ENCODE data around the gene SLC1A3. TPM values are rescaled to one million over a fixed set of nuclear protein-coding genes. Genes with fewer than 3 reads are reported as not detected.
A peak's percentile ranks its signal among the peaks of the same experiment; 100 is the strongest.

The SLC1A3 gene
- total RNA-seq, 1 experiment from 2014 or later, result 28.9 TPM

- no peaks in the 10 kb centered on the region for H3K27me3 ChIP-seq (replicated peaks; ENCODE audit: insufficient read depth, low read depth, low read length, poor library complexity)
- peak overlapping the region; percentile 76 for H3K27ac ChIP-seq (ENCODE audit: low read depth, low read length, poor library complexity, severe bottlenecking)
- no peaks in the 10 kb centered on the region for H3K36me3 ChIP-seq (ENCODE audit: insufficient read depth, low read length, poor library complexity, severe bottlenecking)
- no peaks in the 10 kb centered on the region for H3K9me3 ChIP-seq (ENCODE audit: low read depth, low read length, poor library complexity, severe bottlenecking)
- TF ChIP-seq EZH2 (IDR thresholded peaks at IDR 0.05; ENCODE audit: borderline replicate concordance, low read depth, low read length, poor library complexity, severe bottlenecking), result no peak
- TF ChIP-seq CTCF (conservative IDR thresholded peaks at IDR 0.05; ENCODE audit: low read depth, low read length), result no peak
- no peak overlapping the region for H3K4me3 ChIP-seq (ENCODE audit: low read depth, low read length, poor library complexity, severe bottlenecking)
- DNase-seq (ENCODE audit: low spot score), result no peak
- BruUV-seq (replicated peaks), result no TSS peak
- intact Hi-C loops (cut with micrococcal nuclease; ENCODE audit: unreplicated experiment), result no loop called here
- POLR2A ChIA-PET (ENCODE audit: low non-redundant PET), result no interaction called here
- H3K4me1 ChIP-seq (ENCODE audit: insufficient read depth, low read length, poor library complexity, severe bottlenecking), result peaks cover 44% of the 10 kb centered on the region
- CTCF ChIA-PET, result no interaction called here
These were observed 51.8 kb downstream of the SLC1A3 start for GRCh38 chr5:36658038-36658756.

DNA sequence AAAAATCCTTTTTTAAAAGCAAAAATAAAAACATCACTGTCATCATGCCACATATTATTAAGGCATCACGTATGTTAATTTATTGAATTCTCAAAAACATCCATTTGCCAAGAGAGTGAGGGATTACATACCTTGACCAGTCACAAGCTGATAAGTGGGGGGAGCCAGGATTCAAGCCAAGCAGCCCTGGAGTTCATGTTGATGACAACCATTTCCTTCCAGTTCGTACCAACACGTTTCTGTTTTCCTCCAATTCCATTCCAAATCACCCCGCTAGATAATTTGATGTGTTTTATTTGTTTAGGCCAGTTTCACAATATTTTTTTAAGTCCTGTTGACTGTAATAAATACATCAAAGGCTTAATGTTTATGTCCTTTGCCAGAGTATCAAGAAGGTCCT lies 53.0 kb downstream of the SLC1A3 start:
- DNase-seq (ENCODE audit: low spot score), result no peak
- POLR2A ChIA-PET (ENCODE audit: low non-redundant PET), result no interaction called here
- Histone ChIP-seq H3K9me3 (ENCODE audit: low read depth, low read length, poor library complexity, severe bottlenecking) (no peaks in the 10 kb centered on the region), H3K36me3 (ENCODE audit: insufficient read depth, low read length, poor library complexity, severe bottlenecking) (no peaks in the 10 kb centered on the region), H3K27ac (ENCODE audit: low read depth, low read length, poor library complexity, severe bottlenecking) (no peak overlapping the region), H3K27me3 (replicated peaks; ENCODE audit: insufficient read depth, low read depth, low read length, poor library complexity) (no peaks in the 10 kb centered on the region), H3K4me3 (ENCODE audit: low read depth, low read length, poor library complexity, severe bottlenecking) (no peak overlapping the region), H3K4me1 (ENCODE audit: insufficient read depth, low read length, poor library complexity, severe bottlenecking) (peaks cover 44% of the 10 kb centered on the region)
- intact Hi-C loops (cut with micrococcal nuclease; ENCODE audit: unreplicated experiment), result no loop called here
- BruUV-seq (replicated peaks), result no TSS peak
- TF ChIP-seq CTCF (conservative IDR thresholded peaks at IDR 0.05; ENCODE audit: low read depth, low read length) (no peak), EZH2 (IDR thresholded peaks at IDR 0.05; ENCODE audit: borderline replicate concordance, low read depth, low read length, poor library complexity, severe bottlenecking) (no peak)
- CTCF ChIA-PET, result no interaction called here

DNA sequence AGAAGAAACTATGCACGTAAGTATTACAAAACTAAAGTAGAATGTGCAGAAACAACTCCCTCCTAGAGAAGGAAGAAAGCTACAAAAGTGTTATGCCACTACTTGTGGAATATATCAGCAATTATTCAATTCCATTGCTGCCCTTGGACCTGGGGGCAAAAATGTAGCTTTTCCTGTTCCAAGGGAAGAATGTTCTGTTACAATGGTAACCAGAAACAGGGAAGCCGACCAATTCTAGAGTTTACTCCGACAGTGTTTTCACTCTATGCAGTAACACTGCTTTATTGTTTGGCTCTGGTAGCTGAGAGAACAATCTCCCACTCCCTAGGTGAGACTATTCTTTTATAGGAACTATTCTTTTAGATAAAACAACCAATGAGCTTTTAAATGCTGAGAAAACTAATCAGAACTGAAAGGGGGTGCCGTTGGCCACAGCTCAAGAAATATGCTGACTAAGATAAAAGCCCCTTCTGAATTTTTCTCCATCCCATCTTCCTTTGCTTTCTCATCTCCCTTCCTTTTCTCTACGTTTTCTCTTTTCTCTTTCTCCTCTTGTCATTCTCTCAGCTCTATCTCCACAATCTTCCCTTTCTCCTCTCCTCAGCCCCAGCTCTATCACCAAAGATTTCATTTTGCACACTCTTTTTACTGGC lies 54.1 kb downstream of the SLC1A3 start:
- intact Hi-C loops (cut with micrococcal nuclease; ENCODE audit: unreplicated experiment), result no loop called here
- H3K27ac ChIP-seq (ENCODE audit: low read depth, low read length, poor library complexity, severe bottlenecking), result no peak overlapping the region
- H3K4me1 ChIP-seq (ENCODE audit: insufficient read depth, low read length, poor library complexity, severe bottlenecking), result peaks cover 34% of the 10 kb centered on the region
- TF ChIP-seq EZH2 (IDR thresholded peaks at IDR 0.05; ENCODE audit: borderline replicate concordance, low read depth, low read length, poor library complexity, severe bottlenecking) (no peak), CTCF (conservative IDR thresholded peaks at IDR 0.05; ENCODE audit: low read depth, low read length) (no peak)
- no peaks in the 10 kb centered on the region for H3K9me3 ChIP-seq (ENCODE audit: low read depth, low read length, poor library complexity, severe bottlenecking)
- no peaks in the 10 kb centered on the region for H3K36me3 ChIP-seq (ENCODE audit: insufficient read depth, low read length, poor library complexity, severe bottlenecking)
- ChIA-PET POLR2A (ENCODE audit: low non-redundant PET) (no interaction called here), CTCF (no interaction called here)
- no peak overlapping the region for H3K4me3 ChIP-seq (ENCODE audit: low read depth, low read length, poor library complexity, severe bottlenecking)
- no peaks in the 10 kb centered on the region for H3K27me3 ChIP-seq (replicated peaks; ENCODE audit: insufficient read depth, low read depth, low read length, poor library complexity)
- BruUV-seq (replicated peaks), result no TSS peak
- DNase-seq (ENCODE audit: low spot score), result no peak

Measured in A673 (cell line).